H7 (cell line): ENCODE data around the gene PROS1. TPM values are rescaled to one million over a fixed set of nuclear protein-coding genes. Genes with fewer than 3 reads are reported as not detected.
"Not testable (repeated sequence)": the region's sequence is repeated elsewhere in the genome, so short reads cannot be mapped to it uniquely, and the experiment has no call there.

Experiments used
- DNase-seq: peaks from one replicate; pipeline ENCODE4 v3.0.0; 2012
- H3K27me3 ChIP-seq: 2 replicates; pipeline ENCODE4 v1.6.0; 2011; ENCODE audit warnings: mild to moderate bottlenecking, low read length; ENCODE audit not compliant: control insufficient read depth, insufficient read depth
- H3K36me3 ChIP-seq: replicated peaks from 2 replicates; pipeline ENCODE4 v1.5.1; 2011; ENCODE audit warnings: low read length; ENCODE audit not compliant: control insufficient read depth, insufficient read depth
- H3K4me3 ChIP-seq: 2 replicates; pipeline ENCODE4 v1.5.1; 2011; ENCODE audit warnings: low read depth, mild to moderate bottlenecking, control low read depth, low read length, moderate library complexity; ENCODE audit not compliant: insufficient read depth
- total RNA-seq: library from RNA; depleted of rRNA; stranded (reverse); fragments of >200 nt; shearing (Covaris generic); gene quantifications from 2 replicates; pipeline ENCODE4 v1.2.3, GENCODE V29; 2014; rRNA removed

PROS1 gene
- total RNA-seq, 1 experiment from 2014 or later, result 6.5 TPM

- not testable (repeated sequence) for H3K4me3 ChIP-seq, H3K27me3 ChIP-seq, H3K36me3 ChIP-seq, DNase-seq
Measured at GRCh38 chr3:93873412-93873811, 100.3 kb downstream of the PROS1 start.

DNA sequence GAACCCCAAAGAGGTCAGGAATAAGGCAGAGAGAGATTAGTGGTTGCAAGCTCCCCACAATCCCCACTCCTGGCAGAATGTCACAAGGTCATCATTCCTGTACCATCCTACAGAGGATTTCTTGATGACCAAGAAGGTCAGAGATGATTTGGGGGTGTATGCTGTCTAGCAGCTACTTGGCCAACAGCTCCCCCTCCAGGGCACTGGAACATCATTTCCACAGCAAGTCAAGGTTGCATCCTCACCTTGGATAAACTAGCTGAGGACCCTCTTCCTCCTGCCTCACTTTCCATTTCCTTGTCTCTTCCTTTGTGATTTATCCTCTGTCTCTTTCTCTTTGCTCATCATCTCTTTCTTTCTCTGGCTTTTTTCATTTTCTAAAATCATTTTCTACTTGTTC is 106.3 kb downstream of the PROS1 start:
- Histone ChIP-seq H3K27me3 (no peaks in the 10 kb centered on the region), H3K36me3 (no peaks in the 10 kb centered on the region), H3K4me3 (no peak overlapping the region)
- no peak for DNase-seq

- Histone ChIP-seq H3K27me3 (no peaks in the 10 kb centered on the region), H3K36me3 (no peaks in the 10 kb centered on the region), H3K4me3 (no peak overlapping the region)
- no peak for DNase-seq
Measured at GRCh38 chr3:93861017-93861416, 112.7 kb downstream of the PROS1 start.

DNA sequence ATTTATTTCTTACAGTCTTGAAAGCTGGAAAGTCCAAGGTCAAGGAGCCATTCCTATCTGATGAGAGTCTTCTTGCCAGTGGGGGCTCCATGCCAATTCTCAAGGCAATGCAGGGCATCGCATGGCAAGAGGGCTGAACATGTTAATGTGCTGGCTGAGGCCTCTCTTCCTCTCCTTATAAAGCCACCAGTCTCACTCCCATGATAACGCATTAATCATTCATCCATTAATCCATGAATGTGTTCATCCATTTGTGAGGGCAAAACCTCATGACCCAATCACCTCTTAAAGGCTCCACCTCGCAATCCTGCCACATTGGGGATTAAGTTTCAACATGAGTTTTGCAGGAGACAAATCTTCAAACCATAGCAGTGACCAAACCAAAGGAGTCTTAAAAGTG is 118.3 kb downstream of the PROS1 start:
- no peaks in the 10 kb centered on the region for H3K36me3 ChIP-seq
- no peak overlapping the region for H3K4me3 ChIP-seq
- no peaks in the 10 kb centered on the region for H3K27me3 ChIP-seq
- DNase-seq, result no peak

GRCh38 chr3:93852228-93852627 is 121.5 kb downstream of the PROS1 start:
- H3K36me3 ChIP-seq, H3K4me3 ChIP-seq, H3K27me3 ChIP-seq, DNase-seq: not testable (repeated sequence)

DNA sequence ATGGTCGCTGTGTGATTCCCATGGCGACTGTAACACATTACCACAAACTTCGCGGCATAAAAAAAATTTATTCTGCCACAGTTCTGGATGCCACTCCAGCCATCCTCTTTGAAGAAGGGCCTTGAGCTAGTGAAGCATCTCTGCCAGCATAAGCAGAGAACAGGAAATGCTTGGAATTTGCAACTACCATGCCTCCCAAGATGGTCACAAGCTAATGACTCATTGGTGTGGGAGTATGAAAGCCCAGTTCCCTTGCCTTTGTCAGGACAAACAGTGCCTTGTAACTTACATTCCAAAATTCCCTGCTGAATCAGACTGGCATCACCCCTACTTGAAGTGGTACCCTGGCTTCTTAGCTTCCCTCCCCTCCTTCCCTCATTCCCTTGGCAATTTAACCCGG is 129.7 kb downstream of the PROS1 start:
- H3K36me3 ChIP-seq, result no peaks in the 10 kb centered on the region
- no peak for DNase-seq
- no peak overlapping the region for H3K4me3 ChIP-seq
- H3K27me3 ChIP-seq, result no peaks in the 10 kb centered on the region

DNA sequence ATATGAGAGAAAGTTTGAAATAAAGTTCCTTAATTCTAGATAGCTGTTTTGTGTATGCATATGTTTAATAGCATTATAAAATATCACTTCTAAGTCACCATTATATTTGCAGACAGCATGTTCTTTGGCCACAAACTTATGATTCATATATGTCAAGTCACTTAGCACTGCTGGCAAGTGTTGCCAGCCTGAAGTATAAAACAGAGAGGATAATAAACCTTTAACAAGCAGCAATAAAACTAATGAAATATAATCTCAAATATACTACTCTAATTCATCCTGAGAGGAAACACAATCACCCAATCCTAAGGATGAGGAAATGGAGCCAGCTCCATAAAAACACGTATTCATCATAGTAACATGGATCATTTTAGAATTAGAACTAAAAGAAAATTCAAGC is 134.5 kb downstream of the PROS1 start:
- DNase-seq, H3K27me3 ChIP-seq, H3K4me3 ChIP-seq, H3K36me3 ChIP-seq: not testable (repeated sequence)

Other genes starting within 250 kb of the PROS1 start
- gene ARL13B, start 6.3 kb upstream of the PROS1 start, total RNA-seq, result 6.3 and 8.1 TPM in 2 replicates
- gene STX19, start 54.7 kb upstream of the PROS1 start, total RNA-seq, result not detected in 2 replicates
- 1.0 and 1.4 TPM in 2 replicates for gene DHFR2, start 89.0 kb upstream of the PROS1 start, total RNA-seq
- gene NSUN3, start 89.2 kb upstream of the PROS1 start, total RNA-seq, result 7.7 and 22.2 TPM in 2 replicates